NCI-H1105 treated with DMSO at 0.1 percent for 48 hours (cell line): ENCODE results near the gene SNX10.
A peak's percentile ranks its signal among the peaks of the same experiment; 100 is the strongest.

ENCODE experiments used
- DNase-seq: peaks from one replicate; lab custom pipeline; 2025; lab: John Stamatoyannopoulos, UW

Gene SNX10

GRCh38 chr7:26404189-26404996 lies 112.7 kb downstream of the SNX10 start:
- no peak for DNase-seq

GRCh38 chr7:26406433-26406832 lies 114.8 kb downstream of the SNX10 start:
- DNase-seq, result no peak

- DNase-seq, result no peak
These were observed 118.2 kb downstream of the SNX10 start for GRCh38 chr7:26409661-26410547.

- DNase-seq, result peak; percentile 97
These were observed 121.5 kb downstream of the SNX10 start for GRCh38 chr7:26413007-26413691.

GRCh38 chr7:26416004-26416403 lies 124.3 kb downstream of the SNX10 start:
- no peak for DNase-seq

GRCh38 chr7:26417911-26418413 lies 126.3 kb downstream of the SNX10 start:
- no peak for DNase-seq

GRCh38 chr7:26419198-26419597 lies 127.5 kb downstream of the SNX10 start:
- no peak for DNase-seq

- no peak for DNase-seq
These were observed 128.9 kb downstream of the SNX10 start for GRCh38 chr7:26420422-26421019.

GRCh38 chr7:26422761-26423160 lies 131.1 kb downstream of the SNX10 start:
- no peak for DNase-seq

- DNase-seq, result no peak
These were observed 131.8 kb downstream of the SNX10 start for GRCh38 chr7:26423436-26423835.
